GM12878 (cell line): Measurements from ENCODE around the gene PCDHGB5. TPM values are rescaled to one million over a fixed set of nuclear protein-coding genes. Genes with fewer than 3 reads are reported as not detected.

ENCODE experiments used
- ATAC-seq: fragments of 200-7000 bp; cut with Tn5 transposase; 3 replicates; pipeline ENCODE4 v1.9.1; 2020; ENCODE audit warnings: mild to moderate bottlenecking, moderate library complexity
- BruUV-seq: library from RNA; stranded (reverse); fragments of 400-500 nt; replicated peaks from 2 replicates; lab custom pipeline; 2021; lab: Mats Ljungman, UMichigan
- CTCF ChIA-PET: fragments of 300-600 bp; sonication (Branson Sonifier 250); formaldehyde crosslinking; extraction: SDS; loops from one replicate; lab custom pipeline; 2021; ENCODE audit warnings: inconsistent platforms; lab: Yijun Ruan, JAX
- POLR2A ChIA-PET: fragments of 350-600 bp; formaldehyde crosslinking; extraction: SDS; loops from one replicate; lab custom pipeline; 2021; ENCODE audit warnings: inconsistent platforms; lab: Charles Lee
- RAD21 ChIA-PET: fragments of 300-600 bp; sonication (Branson Sonifier 250); formaldehyde crosslinking; loops from one replicate; lab custom pipeline; 2023; ENCODE audit warnings: antibody characterized with exemption; ENCODE audit not compliant: unreplicated experiment; lab: Charles Lee
- SMC1A ChIA-PET: fragments of 300-600 bp; sonication (Branson Sonifier 250); formaldehyde crosslinking; loops from one replicate; lab custom pipeline; 2023; ENCODE audit not compliant: unreplicated experiment, uncharacterized antibody; lab: Charles Lee
- DNase-seq: peaks from one replicate; pipeline ENCODE4 v3.0.0-alpha.2; 2011; ENCODE audit warnings: low read depth, low spot score
- FAIRE-seq: peaks from 3 replicates; lab custom pipeline; 2011; peaks lifted over from hg19 to GRCh38; lab: Jason Lieb, UNC
- H2AFZ ChIP-seq: 2 replicates; pipeline ENCODE4 v1.6.0; 2011; ENCODE audit warnings: low read depth, low read length, control low read depth; ENCODE audit not compliant: control insufficient read depth
- H3K27ac ChIP-seq: 2 replicates; pipeline ENCODE4 v1.5.1; 2011; ENCODE audit warnings: control low read depth; ENCODE audit not compliant: control insufficient read depth, insufficient read depth
- H3K27me3 ChIP-seq, 2 experiments: replicated peaks in 1 of 2; 2 replicates each; pipeline versions ENCODE4 v1.6.0 to v1.6.1; 2011; ENCODE audit warnings: low read length in 1 of 2; ENCODE audit not compliant: control insufficient read depth in 2 of 2, insufficient read depth in 2 of 2
- H3K36me3 ChIP-seq, 2 experiments: 2 replicates each; pipeline ENCODE4 v1.5.1; 2011; ENCODE audit warnings: low read length in 1 of 2; ENCODE audit not compliant: control insufficient read depth in 2 of 2, insufficient read depth in 2 of 2
- H3K4me1 ChIP-seq: 2 replicates; pipeline ENCODE4 v1.6.1; 2011; ENCODE audit warnings: mild to moderate bottlenecking, low read length, moderate library complexity, mixed read lengths; ENCODE audit not compliant: control insufficient read depth, insufficient read depth
- H3K4me2 ChIP-seq: 2 replicates; pipeline ENCODE4 v1.6.0; 2011; ENCODE audit warnings: control low read depth; ENCODE audit not compliant: control insufficient read depth, insufficient read depth
- H3K4me3 ChIP-seq: fragments of 200-600 bp; sonication (generic); 2 replicates; pipeline ENCODE4 v1.5.1; 2016
- H3K79me2 ChIP-seq: 2 replicates; pipeline ENCODE4 v1.6.0; 2011; ENCODE audit warnings: low read length; ENCODE audit not compliant: control insufficient read depth, insufficient read depth
- H3K9ac ChIP-seq: 2 replicates; pipeline ENCODE4 v1.8.0; 2011; ENCODE audit warnings: low read length, control low read depth, mixed read lengths; ENCODE audit not compliant: control insufficient read depth, insufficient read depth
- H3K9me3 ChIP-seq: replicated peaks from 3 replicates; pipeline ENCODE4 v1.5.1; 2011; ENCODE audit warnings: mild to moderate bottlenecking, low read length; ENCODE audit not compliant: control insufficient read depth, insufficient read depth
- H4K20me1 ChIP-seq: 2 replicates; pipeline ENCODE4 v1.6.0; 2011; ENCODE audit not compliant: control insufficient read depth, insufficient read depth
- CBX5 ChIP-seq: sonication (generic); IDR thresholded peaks from 2 replicates; pipeline ENCODE4 v1.6.1; 2016; ENCODE audit warnings: low read depth, moderate library complexity, mild to moderate bottlenecking, inconsistent platforms
- CHD1 ChIP-seq: IDR thresholded peaks from 2 replicates; pipeline ENCODE4 v1.6.1; 2012; ENCODE audit warnings: low read depth, low read length, improper control_type of control experiment
- CTCF ChIP-seq, 3 experiments: IDR thresholded peaks in 2 of 3; conservative IDR thresholded peaks in 1 of 3; 2 replicates each; pipeline ENCODE4 v1.5.1; 2011; ENCODE audit warnings: low read depth in 3 of 3, low read length in 3 of 3, mild to moderate bottlenecking in 3 of 3, control low read depth in 2 of 3, moderate library complexity in 2 of 3, inconsistent platforms in 1 of 3, mixed read lengths in 1 of 3; ENCODE audit not compliant: control insufficient read depth in 2 of 3, insufficient read depth in 1 of 3; ENCODE audit errors: extremely low read depth in 1 of 3
- EZH2 ChIP-seq: IDR thresholded peaks from 2 replicates; pipeline ENCODE4 v1.6.1; 2012; ENCODE audit warnings: low read depth, mild to moderate bottlenecking, control low read depth, inconsistent platforms, low read length, borderline replicate concordance; ENCODE audit not compliant: control insufficient read depth
- NRF1 ChIP-seq: conservative IDR thresholded peaks from 2 replicates; pipeline ENCODE4 v1.6.1; 2011; ENCODE audit warnings: mild to moderate bottlenecking, low read depth, low read length, improper control_type of control experiment
- RAD21 ChIP-seq: IDR thresholded peaks from 2 replicates; pipeline ENCODE4 v1.6.1; 2011; ENCODE audit warnings: mild to moderate bottlenecking, low read depth, low read length, moderate library complexity; ENCODE audit not compliant: insufficient read depth
- RCOR1 ChIP-seq: conservative IDR thresholded peaks from 2 replicates; pipeline ENCODE4 v1.6.1; 2012; ENCODE audit warnings: low read depth, low read length, improper control_type of control experiment
- WGBS: methylation state at CpG from one replicate; pipeline ENCODE4 v1.1.6; 2016; ENCODE audit warnings: low lambda C conversion rate; ENCODE audit not compliant: insufficient replicate concordance, insufficient coverage; ENCODE audit errors: missing lambda C conversion rate; 5-methylcytosine and 5-hydroxymethylcytosine counted together
- in situ Hi-C: fragments of 300-500 bp; cut with MboI; formaldehyde crosslinking; loops from 9 replicates; pipeline ENCODE4 v1.14.3; 2018; ENCODE audit warnings: mixed read lengths
- intact Hi-C: fragments of 100-400 bp; cut with micrococcal nuclease; formaldehyde crosslinking; loops from one replicate; pipeline ENCODE4 v1.14.2; 2022; ENCODE audit not compliant: unreplicated experiment
- polyA plus RNA-seq, 11 experiments: library from polyadenylated mRNA; depleted of rRNA in 4 of 11; unstranded in 6 of 11; stranded (reverse) in 5 of 11; fragments of >200 nt; fragmentation: Nextera tagmentation in 4 of 11; fragmentation: Illumina TruSeq in 1 of 11; extraction: Ambion mirVana in 4 of 11; extraction: Trizol in 1 of 11; gene quantifications; 1 replicate in 1 of 11; 2 replicates in 10 of 11; pipeline versions ENCODE4 v1.2.1 to v1.2.3, GENCODE V29; 2011 to 2016; ENCODE audit warnings: inconsistent platforms in 2 of 11, missing spikeins in 2 of 11, low read depth in 1 of 11
- total RNA-seq, 4 experiments: library from RNA; depleted of rRNA in 3 of 4; stranded (reverse); fragments of >200 nt in 3 of 4; fragmentation: Illumina TruSeq in 1 of 4; extraction: Trizol in 1 of 4; gene quantifications; 2 replicates each; pipeline versions ENCODE4 v1.2.1 to v1.2.3, GENCODE V29; 2013 to 2021

The PCDHGB5 gene
- total and polyA plus RNA-seq, 10 of the 15 experiments (the other 5 are each of a cell fraction or from before 2014, with no cell fraction given) = 0.02 to 2.3 (median 1.3) TPM; not detected in 1

- no peak for DNase-seq
- Histone ChIP-seq H3K9me3 (peaks cover 4% of the 10 kb centered on the region; the same call in 2 of the 3 replicates), H3K4me2 (no peak overlapping the region), H2AFZ (no peak overlapping the region), H4K20me1 (no peaks in the 10 kb centered on the region), H3K36me3 (no peaks in the 10 kb centered on the region), H3K27ac (no peak overlapping the region), H3K27me3 (no peaks in the 10 kb centered on the region), H3K9ac (no peak overlapping the region), H3K4me1 (no peaks in the 10 kb centered on the region), H3K79me2 (no peaks in the 10 kb centered on the region), H3K4me3 (no peak overlapping the region)
- ChIA-PET POLR2A (no interaction called here), CTCF (interaction anchor here (1.4 kb wide), 1 partner anchor 13 kb away, joined by 3 read pairs; the partner anchor contains the start of gene PCDHGB3), RAD21 (no interaction called here), SMC1A (no interaction called here)
- no peak for FAIRE-seq
- intact Hi-C loops (no loop called here), in situ Hi-C loops (no loop called here)
- no TSS peak for BruUV-seq
- no peak for ATAC-seq
- TF ChIP-seq RCOR1 (no peak), EZH2 (no peak), CHD1 (no peak)
- 57% methylated on average over 19 of the region's 19 CpGs for WGBS
Measured at GRCh38 chr5:141356950-141357349, 40.8 kb upstream of the PCDHGB5 start.

GRCh38 chr5:141359790-141360426 is 37.8 kb upstream of the PCDHGB5 start, which contains the start of gene PCDHGB2:
PCDHGB2 (plus strand) TSS chr5:141359994; CDS start chr5:141360136, 142 bp downstream.
- Histone ChIP-seq H3K4me1 (no peaks in the 10 kb centered on the region), H3K9me3 (peaks cover 6% of the 10 kb centered on the region; the same call in 2 of the 3 replicates), H4K20me1 (no peaks in the 10 kb centered on the region), H3K36me3 (no peaks in the 10 kb centered on the region), H3K27ac (no peak within 1 kb of the TSS), H3K4me3 (peak within 1 kb of the TSS; percentile 12), H2AFZ (no peak within 1 kb of the TSS), H3K79me2 (no peaks in the 10 kb centered on the region), H3K4me2 (no peak within 1 kb of the TSS), H3K27me3 (no peaks in the 10 kb centered on the region), H3K9ac (no peak within 1 kb of the TSS)
- BruUV-seq = no TSS peak
- SMC1A ChIA-PET = no interaction called here
- DNase-seq (no peak), FAIRE-seq (no peak), ATAC-seq (peak; percentile 64)
- in situ Hi-C loops (no loop called here), intact Hi-C loops (no loop called here)
- CTCF ChIA-PET = interaction anchor here (0.6 to 1.4 kb wide), 5 partner anchors 10 to 204 kb away, joined by 3 to 4 read pairs (median 3); partner anchors contain the start of gene PCDHGB3
- RAD21 ChIA-PET = no interaction called here
- TF ChIP-seq NRF1 (no peak), RAD21 (peak; percentile 47; the same call in 1 of the 2 replicates), CTCF (IDR thresholded peaks at IDR 0.05 in 2 of 3, conservative IDR thresholded peaks at IDR 0.05 in 1 of 3; ENCODE audit: control insufficient read depth in 2 of 3, extremely low read depth in 1 of 3, insufficient read depth in 1 of 3, low read depth in 3 of 3, low read length in 3 of 3) (peak; percentile 7 to 53 (median 35); a peak in 4 of 6 replicates), CBX5 (0 out of 2 replicates have a peak, but pooled peaks have one; percentile 25)
- POLR2A ChIA-PET = no interaction called here
- WGBS = 31% methylated on average over 24 of the region's 24 CpGs
